Osteocyte (in vitro differentiated cells): ENCODE measurements around the gene TDRD9. TPM values are rescaled to one million over a fixed set of nuclear protein-coding genes. Genes with fewer than 3 reads are reported as not detected.

Source experiments
- DNase-seq: peaks from one replicate; pipeline ENCODE4 v3.0.0; 2021; ENCODE audit warnings: mixed read lengths; ENCODE audit not compliant: unreplicated experiment; ENCODE audit errors: extremely low spot score
- H3K27ac Mint-ChIP-seq: one replicate; pipeline ENCODE4 v1.8.0; 2021; ENCODE audit warnings: mild to moderate bottlenecking, mixed read lengths; ENCODE audit not compliant: unreplicated experiment
- H3K27me3 Mint-ChIP-seq: one replicate; pipeline ENCODE4 v1.8.0; 2021; ENCODE audit warnings: mixed read lengths; ENCODE audit not compliant: unreplicated experiment
- H3K36me3 Mint-ChIP-seq: one replicate; pipeline ENCODE4 v1.8.0; 2021; ENCODE audit warnings: mixed read lengths; ENCODE audit not compliant: unreplicated experiment
- H3K4me1 Mint-ChIP-seq: one replicate; pipeline ENCODE4 v1.8.0; 2021; ENCODE audit warnings: mixed read lengths; ENCODE audit not compliant: unreplicated experiment
- H3K4me3 Mint-ChIP-seq: one replicate; pipeline ENCODE4 v1.8.0; 2021; ENCODE audit warnings: mild to moderate bottlenecking, moderate library complexity, mixed read lengths; ENCODE audit not compliant: unreplicated experiment
- H3K9me3 Mint-ChIP-seq: one replicate; pipeline ENCODE4 v1.8.0; 2021; ENCODE audit warnings: mixed read lengths; ENCODE audit not compliant: unreplicated experiment
- total RNA-seq: library from RNA; stranded (reverse); gene quantifications from 2 replicates; pipeline ENCODE4 v1.2.1, GENCODE V29; 2021
- TF ChIP-seq, protein P1 (sequence below): fragments of 200-600 bp; sonication (generic); IDR thresholded peaks from 2 replicates; pipeline ENCODE4 v1.5.0; 2021; ENCODE audit warnings: antibody characterized with exemption, mild to moderate bottlenecking, moderate library complexity

TDRD9 gene
- total RNA-seq, 1 donor from 2014 or later, result not detected

DNA sequence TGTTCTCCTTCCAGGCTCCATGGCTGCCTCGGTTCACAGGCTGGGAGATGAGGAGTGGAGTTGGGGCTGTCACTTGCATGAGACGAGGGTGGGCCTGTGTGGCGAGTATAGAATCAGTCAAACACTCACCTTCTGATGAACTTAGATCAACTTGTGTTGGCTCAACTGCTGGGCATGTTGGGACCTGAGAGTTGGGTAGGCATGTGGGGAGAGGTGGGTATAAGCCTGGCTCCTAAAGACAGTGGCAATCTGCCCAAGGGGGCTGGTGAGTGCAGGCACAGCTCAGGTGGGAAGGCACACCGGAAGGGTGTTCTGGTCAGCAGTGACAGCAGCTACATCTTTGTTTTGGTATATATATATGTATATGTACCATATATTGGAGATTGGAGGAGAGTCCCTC lies 30.1 kb upstream of the TDRD9 start:
- Mint-ChIP-seq H3K4me1 (no peaks in the 10 kb centered on the region), H3K27ac (no peak overlapping the region), H3K9me3 (no peaks in the 10 kb centered on the region), H3K4me3 (no peak overlapping the region), H3K36me3 (no peaks in the 10 kb centered on the region), H3K27me3 (no peaks in the 10 kb centered on the region)
- TF ChIP-seq, protein P1, sequence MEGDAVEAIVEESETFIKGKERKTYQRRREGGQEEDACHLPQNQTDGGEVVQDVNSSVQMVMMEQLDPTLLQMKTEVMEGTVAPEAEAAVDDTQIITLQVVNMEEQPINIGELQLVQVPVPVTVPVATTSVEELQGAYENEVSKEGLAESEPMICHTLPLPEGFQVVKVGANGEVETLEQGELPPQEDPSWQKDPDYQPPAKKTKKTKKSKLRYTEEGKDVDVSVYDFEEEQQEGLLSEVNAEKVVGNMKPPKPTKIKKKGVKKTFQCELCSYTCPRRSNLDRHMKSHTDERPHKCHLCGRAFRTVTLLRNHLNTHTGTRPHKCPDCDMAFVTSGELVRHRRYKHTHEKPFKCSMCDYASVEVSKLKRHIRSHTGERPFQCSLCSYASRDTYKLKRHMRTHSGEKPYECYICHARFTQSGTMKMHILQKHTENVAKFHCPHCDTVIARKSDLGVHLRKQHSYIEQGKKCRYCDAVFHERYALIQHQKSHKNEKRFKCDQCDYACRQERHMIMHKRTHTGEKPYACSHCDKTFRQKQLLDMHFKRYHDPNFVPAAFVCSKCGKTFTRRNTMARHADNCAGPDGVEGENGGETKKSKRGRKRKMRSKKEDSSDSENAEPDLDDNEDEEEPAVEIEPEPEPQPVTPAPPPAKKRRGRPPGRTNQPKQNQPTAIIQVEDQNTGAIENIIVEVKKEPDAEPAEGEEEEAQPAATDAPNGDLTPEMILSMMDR, result no peak
- DNase-seq, result no peak

DNA sequence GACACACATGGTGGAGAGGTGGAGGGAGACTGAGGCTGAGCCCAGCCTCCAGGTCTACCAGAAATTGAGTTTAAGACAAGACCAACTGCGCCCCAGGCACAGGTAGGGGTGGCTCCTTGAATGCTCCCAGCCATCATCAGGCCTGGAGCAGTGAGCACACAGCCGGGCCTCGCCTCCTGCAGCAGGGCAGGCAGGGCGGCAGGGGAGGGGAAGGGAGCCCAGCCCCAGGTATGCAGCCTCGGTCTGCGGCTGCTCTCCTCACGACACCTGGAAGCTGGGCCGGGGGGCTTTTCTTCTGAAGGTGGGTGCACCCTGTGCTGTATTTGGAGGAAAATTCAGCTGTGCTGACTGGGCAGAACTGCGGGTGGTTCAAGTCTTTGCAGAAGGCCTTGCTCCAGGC lies 29.5 kb upstream of the TDRD9 start:
- H3K27me3 Mint-ChIP-seq, result no peaks in the 10 kb centered on the region
- no peaks in the 10 kb centered on the region for H3K9me3 Mint-ChIP-seq
- no peaks in the 10 kb centered on the region for H3K36me3 Mint-ChIP-seq
- H3K4me1 Mint-ChIP-seq, result no peaks in the 10 kb centered on the region
- no peak overlapping the region for H3K27ac Mint-ChIP-seq
- no peak for DNase-seq
- no peak overlapping the region for H3K4me3 Mint-ChIP-seq
- TF ChIP-seq, protein P1, result no peak

DNA sequence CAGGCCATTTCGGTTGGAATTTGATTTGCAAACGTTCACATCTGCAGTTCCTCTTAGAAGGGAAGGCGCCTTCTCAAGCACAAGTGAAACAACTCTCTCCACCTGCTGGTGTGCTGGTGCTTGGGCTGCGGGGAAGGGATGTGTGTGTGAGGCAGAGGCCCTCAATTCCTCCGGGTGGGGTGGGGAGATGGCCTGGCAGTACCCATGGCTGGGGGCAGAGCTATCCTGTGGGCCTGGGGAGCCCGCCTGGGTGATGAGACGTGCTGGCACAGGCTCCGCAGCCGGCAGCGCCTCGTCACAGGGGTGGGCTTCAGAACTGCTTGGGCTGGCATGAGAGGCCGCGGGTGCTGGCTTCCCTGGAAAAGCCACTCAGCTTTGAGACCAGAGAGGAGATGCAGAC lies 28.9 kb upstream of the TDRD9 start:
- no peak overlapping the region for H3K4me3 Mint-ChIP-seq
- H3K27me3 Mint-ChIP-seq, result no peaks in the 10 kb centered on the region
- no peaks in the 10 kb centered on the region for H3K9me3 Mint-ChIP-seq
- no peak overlapping the region for H3K27ac Mint-ChIP-seq
- no peaks in the 10 kb centered on the region for H3K36me3 Mint-ChIP-seq
- TF ChIP-seq, protein P1, result no peak
- DNase-seq, result no peak
- H3K4me1 Mint-ChIP-seq, result no peaks in the 10 kb centered on the region

DNA sequence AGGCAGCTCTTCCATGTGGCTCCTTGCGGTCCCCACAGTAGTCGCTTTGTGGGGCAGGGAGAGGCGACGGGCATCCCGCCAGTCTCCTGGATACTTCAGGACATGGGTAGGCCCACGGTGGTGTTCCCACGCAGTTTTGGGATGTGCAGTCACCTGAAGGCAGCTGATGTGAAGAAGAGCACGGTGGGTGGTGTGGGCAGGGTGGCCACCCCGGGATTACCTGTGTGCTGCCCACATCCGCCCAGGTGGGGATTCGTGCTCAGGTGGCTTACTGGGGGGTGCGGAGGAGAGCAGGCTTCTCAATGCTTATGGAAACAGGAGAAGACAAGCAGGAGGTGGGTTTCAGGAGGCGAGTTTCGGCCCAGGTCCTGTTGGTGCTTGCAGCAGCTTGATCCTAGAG lies 28.4 kb upstream of the TDRD9 start:
- Mint-ChIP-seq H3K27me3 (no peaks in the 10 kb centered on the region), H3K36me3 (no peaks in the 10 kb centered on the region), H3K4me3 (no peak overlapping the region), H3K4me1 (no peaks in the 10 kb centered on the region), H3K9me3 (no peaks in the 10 kb centered on the region), H3K27ac (no peak overlapping the region)
- no peak for DNase-seq
- TF ChIP-seq, protein P1, result no peak

DNA sequence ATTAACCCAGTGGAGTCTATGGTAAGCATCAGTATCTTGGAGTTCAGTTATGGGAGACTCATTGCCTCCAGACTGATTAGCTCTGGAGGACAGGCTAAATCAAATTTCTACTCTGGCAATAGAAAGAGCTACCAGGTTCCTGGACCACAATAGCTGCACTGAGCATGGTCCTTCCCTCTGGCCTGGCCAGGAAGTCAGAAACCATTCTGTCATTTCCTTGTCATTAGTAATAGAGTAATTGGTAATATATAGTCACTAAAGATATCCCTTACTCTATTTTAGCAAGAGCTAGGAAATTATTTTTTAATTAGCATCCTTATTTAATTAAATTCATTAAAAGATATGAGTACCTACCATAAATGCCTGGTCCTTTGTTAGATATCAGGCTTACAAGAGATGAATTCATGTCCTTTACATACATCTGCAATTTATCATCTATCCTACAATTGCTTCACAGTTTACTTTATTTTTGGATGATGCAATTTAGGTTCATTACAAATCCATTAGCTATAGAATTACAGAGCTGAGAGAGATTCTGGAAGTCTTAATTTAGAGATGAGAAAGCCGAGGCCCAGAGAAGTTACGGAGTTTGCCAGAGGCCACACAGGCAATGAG lies 23.7 kb upstream of the TDRD9 start:
- Mint-ChIP-seq H3K27me3 (no peaks in the 10 kb centered on the region), H3K27ac (no peak overlapping the region), H3K4me3 (no peak overlapping the region), H3K9me3 (no peaks in the 10 kb centered on the region), H3K4me1 (no peaks in the 10 kb centered on the region), H3K36me3 (no peaks in the 10 kb centered on the region)
- TF ChIP-seq, protein P1, result no peak
- no peak for DNase-seq
